PC-3 (cell line): ENCODE measurements around the gene SLC25A47.

Experiments
- CTCF ChIP-seq: fragments of 300-600 bp; sonication (generic); conservative IDR thresholded peaks from 2 replicates; pipeline ENCODE4 v1.5.1; 2017; ENCODE audit warnings: antibody characterized with exemption, low read depth, mild to moderate bottlenecking, low read length
- EZH2 ChIP-seq: fragments of 300-600 bp; sonication (generic); IDR thresholded peaks from one replicate; pipeline ENCODE4 v1.6.1; 2017; ENCODE audit warnings: antibody characterized with exemption, mild to moderate bottlenecking, low read length; ENCODE audit not compliant: unreplicated experiment

- TF ChIP-seq CTCF (no peak), EZH2 (no peak)
Observed at GRCh38 chr14:100306101-100306997, 16.8 kb upstream of the SLC25A47 start, which contains the start of gene SLC25A29.
